GM21360 (cell line): ENCODE data around the gene NMNAT2.
A peak's percentile ranks its signal among the peaks of the same experiment; 100 is the strongest.
"Not testable (repeated sequence)": the region's sequence is repeated elsewhere in the genome, so short reads cannot be mapped to it uniquely, and the experiment has no call there.

Source experiments
- ATAC-seq: cut with Tn5 transposase; IDR thresholded peaks from one replicate; pipeline ENCODE4 v1.9.1; 2021; ENCODE audit warnings: mild to moderate bottlenecking, moderate library complexity; ENCODE audit not compliant: unreplicated experiment

Gene NMNAT2

DNA sequence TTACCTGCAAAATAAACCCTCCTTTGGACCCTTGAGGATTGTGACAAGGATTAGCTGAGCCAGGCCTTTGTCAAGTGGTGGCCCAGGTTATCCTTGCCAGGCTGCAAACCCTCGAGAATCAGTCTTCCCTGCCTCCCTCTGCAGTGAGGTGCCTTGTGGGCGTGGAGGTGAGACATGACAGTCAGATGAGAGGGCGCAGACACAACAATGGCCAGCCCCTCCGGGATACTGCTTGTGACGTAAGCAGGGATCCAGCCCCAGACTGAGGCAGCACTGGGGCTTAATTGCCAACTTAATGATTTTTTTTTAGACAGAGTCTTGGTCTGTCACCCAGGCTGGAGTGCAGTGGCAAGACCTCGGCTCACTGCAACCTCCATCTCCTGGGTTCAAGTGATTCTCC lies 127.6 kb downstream of the NMNAT2 start:
- ATAC-seq = no peak

DNA sequence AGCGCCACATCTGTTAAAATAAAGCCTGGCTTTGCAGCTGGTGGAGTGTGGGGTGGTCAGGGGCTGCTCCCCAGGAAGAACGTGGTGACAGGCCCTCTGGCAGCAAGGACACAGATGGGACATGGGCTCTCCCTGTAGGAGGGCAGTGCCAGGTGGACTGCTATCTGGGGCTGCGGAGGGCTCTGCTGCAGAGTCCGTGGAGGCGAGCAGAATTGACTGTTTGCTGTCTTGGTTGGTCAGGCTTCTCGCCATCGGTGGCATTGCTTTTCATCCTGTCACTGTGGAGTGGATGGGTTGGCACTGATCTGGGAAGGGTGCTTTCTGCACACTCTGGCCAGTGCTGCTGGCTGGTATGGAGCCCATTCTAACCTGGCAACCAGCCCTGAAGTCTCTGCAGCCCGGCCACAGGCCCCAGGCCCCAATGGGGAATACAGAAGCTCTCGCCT lies 129.1 kb downstream of the NMNAT2 start:
- ATAC-seq = no peak

DNA sequence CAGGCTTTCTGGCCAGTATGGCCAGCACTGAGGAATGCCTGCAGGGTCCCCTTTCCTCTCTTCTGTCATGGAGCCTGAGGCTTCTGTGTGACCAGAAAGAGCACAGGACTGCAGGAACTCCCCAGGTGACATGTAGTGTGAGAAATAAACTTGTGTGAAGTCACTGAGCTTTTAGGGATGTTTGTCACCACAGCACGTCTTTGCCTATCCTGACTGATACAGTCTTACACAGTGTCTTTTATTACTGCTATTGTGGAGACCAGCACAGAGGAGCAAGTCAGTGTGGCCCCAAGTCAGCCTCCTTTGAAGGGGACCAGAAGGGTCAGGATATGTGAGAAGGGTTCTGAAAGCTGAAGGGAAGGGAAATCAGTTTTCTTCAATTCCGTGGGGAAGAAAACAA lies 129.6 kb downstream of the NMNAT2 start:
- no peak for ATAC-seq

DNA sequence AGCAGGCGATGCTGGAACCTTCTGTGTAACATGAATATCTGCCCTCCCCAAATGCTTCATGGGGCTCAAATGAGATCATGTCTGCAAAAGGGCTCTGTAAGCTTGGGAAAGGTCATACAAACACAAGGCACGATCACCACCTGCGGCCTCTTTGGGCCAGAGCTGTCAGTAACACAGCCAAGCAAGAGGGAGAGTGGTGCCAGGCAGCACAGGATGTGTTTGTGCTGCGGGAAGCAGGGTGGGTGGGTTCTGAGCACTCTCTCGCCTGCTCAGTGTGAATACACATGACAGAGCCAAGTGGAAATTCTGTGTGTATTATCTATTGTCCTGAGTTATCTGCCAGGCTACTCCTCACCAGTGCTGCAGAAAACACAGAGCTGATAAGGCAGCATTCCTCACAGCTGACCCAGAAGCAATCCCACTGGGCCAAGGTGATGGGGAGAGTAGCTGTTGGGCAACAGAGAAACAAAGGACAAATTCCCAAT lies 130.9 kb downstream of the NMNAT2 start:
- ATAC-seq = no peak

DNA sequence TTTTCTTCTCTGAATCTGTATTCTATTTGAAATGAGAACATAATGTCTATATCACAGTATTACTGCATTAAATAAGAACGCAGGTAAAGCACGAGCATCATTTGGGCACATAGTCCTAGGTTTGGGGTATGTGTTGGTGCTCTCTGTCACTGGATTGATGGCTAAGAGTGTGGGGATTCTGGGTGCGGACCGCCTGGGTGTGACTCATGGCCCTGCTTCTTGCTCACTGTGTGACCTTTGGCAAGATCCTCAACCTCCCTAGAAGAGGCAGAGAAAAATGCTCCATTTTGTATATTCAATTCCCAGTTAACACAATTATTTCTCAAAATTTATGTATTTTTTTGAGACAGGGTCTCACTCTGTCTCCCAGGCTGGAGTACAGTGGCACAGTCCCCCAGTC lies 132.4 kb downstream of the NMNAT2 start:
- ATAC-seq = no peak

DNA sequence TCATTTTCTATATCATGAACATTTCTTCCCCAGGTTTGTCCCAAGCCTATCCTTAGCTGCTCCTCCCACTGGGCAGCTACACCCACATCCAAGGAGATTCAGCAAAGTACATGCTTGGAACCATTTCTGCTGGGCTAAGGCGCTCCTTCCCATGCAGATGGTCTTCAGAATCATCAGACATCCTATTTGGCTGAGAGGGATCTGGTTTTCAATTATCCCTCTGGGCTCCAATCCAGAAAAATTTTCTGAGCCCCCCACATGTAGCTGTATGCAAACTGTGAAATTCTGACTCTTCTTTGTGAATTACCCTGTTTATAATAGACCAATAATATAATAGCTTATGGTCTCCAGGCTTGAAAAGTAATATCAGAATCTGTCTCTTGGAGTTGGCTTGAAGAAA lies 132.9 kb downstream of the NMNAT2 start:
- ATAC-seq = no peak

DNA sequence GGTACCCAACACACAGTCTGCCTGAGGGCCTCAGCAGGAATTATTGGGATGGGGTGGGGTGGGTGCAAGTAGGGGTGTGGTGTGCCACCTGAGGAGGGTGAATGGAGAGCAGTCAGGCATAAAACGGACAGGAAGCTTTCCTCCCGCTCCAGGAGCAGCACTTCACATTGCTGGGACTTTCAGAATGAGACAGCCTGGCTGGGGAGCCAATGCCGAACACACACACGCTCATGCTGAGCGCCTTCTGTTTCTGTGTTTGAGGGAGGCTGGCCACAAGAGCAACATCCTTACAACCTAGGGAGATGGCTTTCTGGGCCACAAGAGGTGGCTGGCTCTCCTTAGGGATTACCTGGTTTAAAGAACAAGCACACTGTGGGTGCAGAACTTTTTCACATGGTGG lies 134.1 kb downstream of the NMNAT2 start:
- no peak for ATAC-seq

DNA sequence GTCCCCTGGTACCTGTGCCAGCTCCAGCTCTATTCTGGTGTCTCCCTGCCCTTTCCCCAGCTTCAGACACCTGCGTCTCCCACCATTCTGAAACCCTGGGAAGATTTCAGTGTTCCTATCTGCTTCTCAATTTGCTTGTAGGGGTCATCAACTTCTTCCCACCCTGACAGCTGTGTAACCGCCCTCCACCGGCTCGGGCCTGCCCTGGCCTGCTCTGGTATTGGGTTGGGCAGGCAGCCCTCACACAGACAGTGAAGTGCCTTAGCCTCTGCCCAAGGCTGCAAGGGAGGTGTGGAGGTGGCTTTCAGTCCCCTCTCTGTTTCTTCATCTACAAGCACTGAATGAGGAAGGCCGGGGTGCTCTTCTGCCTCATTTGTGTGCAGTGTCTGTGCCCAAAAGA lies 134.9 kb downstream of the NMNAT2 start:
- ATAC-seq = no peak

DNA sequence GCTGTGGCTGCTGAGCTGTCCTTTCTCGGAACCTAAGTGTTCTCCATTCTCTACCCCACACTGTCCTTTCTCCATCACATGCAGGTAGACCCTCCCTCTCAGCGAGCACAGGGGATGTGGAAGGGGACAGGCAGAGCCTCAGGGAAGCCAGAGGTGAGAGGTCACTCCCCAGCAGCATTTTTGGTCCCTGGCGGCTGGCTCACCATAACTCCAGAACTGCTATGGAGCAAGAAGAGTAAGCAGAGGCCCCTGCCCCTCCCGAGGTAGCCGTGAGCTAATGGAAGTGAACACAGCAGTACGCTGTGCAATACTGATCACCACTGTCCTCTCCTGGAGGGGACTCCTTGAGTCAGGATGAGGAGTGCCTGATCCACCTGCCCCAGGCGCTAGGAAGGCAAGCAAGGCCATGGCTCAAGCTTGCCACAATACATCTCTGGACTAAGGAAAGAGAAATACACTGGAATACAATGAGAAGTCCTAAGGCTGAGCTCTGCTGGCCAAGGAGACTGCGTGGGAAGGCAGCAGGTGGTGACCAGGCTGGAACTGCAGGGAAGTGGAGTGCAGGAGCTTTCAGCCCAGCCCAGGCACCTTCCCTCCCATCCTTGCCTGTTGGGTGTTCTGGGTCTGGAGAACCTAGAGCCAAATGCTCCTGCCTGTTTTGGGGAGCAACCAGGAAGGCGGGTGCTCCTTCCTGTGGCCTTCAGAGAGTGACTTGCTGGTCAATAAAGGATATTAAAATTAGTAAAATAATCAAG lies 135.9 kb downstream of the NMNAT2 start:
- ATAC-seq = no peak

DNA sequence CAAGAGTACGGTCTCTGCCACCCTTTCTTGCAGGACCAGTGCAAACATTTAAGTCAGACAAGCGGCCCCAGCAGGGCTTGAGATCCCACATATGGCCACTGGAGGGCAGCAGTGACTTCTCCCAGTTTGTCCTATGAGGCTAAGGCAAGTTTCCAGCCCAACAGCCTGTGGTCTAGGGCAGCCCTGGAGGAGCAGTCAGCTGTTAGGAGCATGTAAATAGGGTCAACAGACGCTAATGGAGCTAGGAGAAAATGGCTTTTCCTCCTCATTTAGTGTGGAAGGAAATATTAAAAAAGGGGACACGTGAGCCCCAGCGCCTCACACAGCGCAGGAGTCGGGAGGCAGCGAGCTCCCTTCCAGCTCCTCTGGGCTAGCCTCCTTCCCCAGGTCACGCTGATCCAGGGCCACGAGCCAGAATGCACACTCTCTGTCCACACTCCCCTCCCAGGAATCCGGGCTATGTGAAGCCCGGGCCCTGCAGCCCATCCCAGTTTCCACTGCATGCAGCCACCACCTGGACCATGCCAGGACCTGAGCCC lies 136.6 kb downstream of the NMNAT2 start:
- ATAC-seq = peak; percentile 73

DNA sequence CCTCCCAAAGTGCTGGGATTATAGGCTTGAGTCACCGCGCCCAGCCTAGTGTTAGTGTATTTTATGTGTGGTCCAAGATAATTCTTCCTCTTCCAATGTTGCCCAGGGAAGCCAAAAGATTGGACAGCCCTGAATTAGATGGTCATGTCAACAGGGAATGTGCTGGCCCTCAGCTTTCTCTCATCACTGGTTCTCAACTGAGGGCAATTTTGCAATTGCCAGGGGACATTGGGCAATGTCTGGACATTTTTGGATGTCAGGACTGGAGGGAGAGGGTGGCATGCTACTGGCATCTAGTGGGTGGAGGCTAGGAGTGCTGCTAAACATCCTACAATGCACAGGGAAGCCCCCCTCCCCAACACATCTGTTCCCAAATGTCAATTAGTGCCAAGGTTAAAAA lies 137.1 kb downstream of the NMNAT2 start:
- no peak for ATAC-seq

DNA sequence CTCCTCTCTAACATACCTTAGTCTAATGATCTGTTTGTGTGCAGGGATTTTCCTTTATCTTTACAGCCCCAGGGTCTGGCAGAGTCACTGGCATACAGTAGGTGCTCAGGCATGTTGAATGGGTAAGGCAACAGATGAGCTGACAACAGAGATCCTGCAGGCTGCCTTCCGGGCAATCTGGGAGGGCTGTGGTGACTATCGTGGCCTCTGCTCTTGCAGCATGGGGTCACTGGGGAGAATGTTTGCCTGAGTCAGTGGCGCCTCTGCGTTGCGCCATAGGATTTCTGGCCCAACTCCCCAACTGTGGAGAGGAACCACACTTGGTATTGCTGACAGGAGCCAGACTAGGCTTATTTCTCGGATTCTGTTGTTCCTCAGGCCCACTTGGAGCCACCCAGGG lies 138.3 kb downstream of the NMNAT2 start:
- no peak for ATAC-seq

DNA sequence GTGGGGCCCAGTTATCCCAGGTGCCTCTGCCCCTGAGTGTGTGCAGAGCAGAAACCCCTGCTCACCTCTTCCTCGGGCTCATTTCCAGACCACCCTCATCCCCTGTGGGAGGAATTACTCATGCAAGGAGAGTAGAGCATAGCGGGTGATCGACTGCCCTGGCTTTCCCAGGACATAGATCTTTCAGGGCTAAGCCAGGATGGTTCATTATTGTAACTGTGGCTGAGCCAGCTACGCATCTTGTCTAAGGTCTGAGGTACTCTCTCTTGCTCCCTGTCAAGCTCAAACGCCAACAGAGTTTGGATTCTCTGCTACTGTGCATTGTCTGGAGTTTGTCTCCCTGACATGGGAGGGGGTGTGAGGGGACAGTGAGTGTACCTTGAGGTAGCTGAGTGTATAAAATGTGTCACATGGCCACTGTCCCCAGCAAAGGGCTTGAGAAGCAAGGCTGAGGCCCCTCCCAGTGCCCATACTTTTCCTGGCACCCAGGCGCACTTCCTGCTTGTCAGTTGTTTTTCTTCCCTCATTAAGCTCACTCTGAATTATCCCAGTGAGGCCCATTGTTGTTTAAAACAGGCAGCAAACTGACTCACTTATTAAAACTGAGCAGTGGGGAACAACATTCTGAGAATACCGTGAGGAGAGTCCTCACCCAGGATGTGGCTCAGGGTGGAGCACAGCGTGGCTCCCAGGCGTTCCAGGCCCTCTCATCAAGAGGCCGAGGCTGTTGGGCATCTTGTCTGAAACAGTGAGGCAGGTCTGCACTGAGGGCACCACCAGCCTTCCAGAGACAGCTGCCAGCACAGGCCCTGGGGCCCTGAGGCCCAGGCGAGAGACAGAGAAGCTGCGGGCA lies 139.2 kb downstream of the NMNAT2 start:
- ATAC-seq = no peak

DNA sequence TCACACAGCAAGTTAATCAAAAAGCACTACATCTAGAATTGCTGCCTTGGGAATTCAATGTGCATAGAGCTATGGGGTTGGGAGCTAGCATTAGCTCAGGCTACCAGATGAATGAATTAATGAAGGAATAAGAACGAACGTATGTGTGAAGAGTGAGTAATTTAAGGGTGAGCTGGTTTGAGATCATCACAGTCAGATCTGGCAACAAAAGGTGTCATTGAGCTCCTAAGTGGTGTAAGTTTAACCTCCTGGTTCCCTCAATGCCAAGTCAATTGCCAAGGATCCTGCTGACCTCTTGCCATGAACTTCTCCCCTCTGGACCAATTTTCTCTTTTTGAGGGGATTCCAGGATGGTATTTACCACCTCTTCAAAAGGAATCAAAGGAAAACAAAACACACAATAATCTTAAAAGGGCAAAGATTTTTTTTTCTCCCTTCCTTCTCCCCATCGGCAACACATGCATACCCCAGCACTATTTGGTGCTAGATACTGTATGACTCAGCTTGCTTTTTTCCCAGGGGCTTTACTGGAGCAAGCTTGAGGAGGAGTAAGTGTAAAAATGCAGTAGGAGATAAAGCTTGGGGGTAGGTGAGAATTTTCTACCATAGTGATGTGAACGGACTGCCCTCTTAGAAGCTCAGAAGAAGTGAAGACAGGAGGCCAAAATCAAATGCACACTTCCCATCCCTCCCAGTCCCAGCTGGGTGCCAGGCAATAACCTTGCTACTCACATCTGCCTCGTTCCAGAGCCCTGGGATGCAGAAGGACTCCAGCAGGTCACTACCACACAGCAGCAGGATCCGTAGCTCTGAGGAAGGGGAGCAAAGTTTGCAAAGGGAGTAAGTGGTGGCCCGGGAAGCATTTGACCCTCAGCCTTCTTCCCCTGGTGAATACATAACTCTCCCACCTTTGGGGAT lies 140.1 kb downstream of the NMNAT2 start:
- ATAC-seq = no peak

DNA sequence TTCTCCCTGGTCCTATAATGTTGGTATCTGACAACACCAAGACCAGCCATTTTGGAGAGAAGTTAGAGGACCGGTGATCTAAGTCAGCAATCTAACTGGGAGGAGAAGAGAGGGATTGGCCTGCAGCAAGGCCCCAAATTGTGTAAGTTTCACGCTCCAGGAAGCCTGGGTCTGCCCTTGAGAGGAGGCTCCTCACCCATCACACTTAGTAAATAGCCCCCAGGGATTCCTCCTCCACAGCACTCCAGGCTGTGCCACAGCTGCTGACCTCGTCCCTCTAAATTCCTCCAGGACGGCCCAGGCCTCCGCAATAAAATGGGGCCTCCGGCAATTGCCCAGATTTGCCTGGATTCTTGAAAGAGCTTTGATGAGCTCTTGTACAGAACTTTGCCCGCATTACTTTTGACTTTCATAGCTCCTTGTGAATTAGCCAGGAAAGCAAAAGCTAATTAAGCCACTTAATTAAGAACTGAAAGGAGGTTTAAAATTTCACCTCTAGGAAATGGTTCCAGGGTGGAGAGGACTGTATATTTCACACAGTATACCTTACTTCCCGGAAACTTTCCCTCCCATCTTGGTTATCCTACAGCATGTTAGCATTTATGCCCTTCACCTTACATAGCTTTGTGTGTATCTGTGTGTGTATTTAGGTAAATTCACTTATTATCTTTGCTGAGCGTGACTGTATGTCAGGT lies 141.6 kb downstream of the NMNAT2 start:
- no peak for ATAC-seq

DNA sequence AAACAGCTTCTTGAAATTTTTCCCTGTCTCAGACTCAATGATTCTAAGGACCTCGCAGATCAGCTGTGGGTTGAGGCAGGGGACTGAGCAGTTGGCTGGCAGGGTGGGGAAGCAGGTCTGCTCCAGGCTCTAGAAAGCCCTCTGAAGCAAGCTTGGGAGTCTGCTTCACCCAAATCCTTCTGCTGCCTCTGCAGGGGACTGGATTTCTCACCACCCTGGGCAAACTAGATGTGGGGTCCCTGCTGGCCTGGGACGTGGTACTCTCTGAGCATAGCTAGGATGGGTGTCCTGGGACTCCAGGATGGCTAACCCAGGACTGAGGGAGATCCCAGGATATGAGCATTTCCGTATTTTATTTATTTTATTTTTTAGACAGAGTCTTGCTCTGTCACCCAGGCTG lies 142.9 kb downstream of the NMNAT2 start:
- no peak for ATAC-seq

DNA sequence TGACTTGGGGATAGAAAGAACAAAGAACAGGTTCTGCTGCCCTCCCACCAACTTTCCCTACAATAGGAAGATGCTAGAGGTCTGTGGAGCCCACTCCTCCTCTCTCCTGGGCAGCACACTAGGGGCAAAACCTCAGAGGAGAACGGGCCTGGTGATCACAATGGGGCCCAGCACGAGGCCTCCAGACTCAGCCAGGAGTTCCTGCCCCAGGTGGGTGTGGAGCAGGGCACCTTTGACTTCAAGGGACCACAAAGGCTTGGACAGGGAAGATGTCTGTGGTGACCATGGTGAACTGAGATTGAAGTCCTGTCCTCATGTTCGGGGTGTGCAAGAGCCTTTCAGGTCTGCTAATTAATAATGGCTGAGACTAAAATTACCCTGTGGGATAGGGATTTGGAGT lies 143.3 kb downstream of the NMNAT2 start:
- no peak for ATAC-seq

DNA sequence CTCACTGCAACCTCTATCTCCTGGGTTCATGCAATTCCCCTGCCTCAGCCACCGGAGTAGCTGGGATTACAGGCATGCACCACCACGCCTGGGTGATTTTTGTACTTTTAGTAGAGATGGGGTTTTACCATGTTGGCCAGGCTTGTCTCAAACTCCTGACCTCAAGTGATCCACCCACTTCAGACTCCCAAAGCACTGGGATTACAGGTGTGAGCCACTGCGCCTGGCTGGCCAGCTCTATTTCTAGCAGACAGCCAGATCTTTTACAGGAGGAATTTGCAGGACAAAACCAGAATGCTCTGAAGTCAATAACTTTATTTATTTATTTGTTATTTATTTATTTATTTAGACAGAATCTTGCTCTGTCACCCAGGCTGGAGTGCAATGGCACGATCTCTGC lies 144.2 kb downstream of the NMNAT2 start:
- ATAC-seq = not testable (repeated sequence)

DNA sequence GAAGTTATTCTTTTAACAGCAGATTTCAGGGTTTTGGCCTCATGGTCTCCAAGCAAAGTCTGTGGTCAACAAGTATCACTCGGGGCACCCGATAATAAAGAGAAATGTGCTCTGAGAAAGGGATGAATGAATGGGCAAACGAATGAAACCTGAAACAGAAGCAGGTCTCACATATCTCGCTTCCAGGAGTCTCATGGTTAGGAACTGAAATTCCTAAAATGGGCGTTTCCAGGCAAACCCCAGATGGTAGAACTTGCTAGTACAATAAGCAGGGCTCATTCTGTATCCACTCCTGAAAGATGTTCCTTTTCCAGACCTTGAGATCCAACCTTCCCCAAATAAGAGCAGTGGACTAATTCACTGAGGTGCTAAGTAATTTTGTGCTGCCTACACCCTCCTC lies 144.9 kb downstream of the NMNAT2 start:
- no peak for ATAC-seq

DNA sequence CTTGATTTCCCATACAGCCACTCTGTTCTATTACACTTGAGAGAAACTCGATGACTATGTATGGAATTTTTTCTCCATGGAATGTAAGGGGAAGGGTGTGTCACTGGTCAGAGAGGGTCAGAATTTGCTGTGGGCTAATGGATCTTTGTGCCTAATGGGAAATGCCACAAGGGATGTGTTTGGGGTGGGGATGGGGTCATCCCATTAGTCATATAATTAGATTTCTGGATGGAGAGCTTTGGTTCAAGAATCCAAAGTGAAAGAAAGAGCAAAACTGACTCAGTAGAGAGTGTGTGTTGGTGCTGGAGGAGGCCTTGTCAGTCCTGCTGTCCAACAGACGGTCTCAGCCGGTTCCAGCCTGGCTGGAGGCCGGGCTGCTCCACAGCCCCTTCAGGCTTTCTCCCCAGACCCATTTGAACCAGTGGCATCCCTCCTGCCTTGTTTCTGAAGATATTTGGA lies 145.8 kb downstream of the NMNAT2 start:
- ATAC-seq = no peak
